ENCODE results near the gene LILRA2.

- no peak for TF ChIP-seq CTCF (conservative IDR thresholded peaks at IDR 0.05 in 1 of 2, IDR thresholded peaks at IDR 0.05 in 1 of 2; ENCODE audit: low read depth in 1 of 2, low read length in 2 of 2)
- no peak for TF ChIP-seq EZH2 (IDR thresholded peaks at IDR 0.05; ENCODE audit: low read length, missing control alignments)
Measured at GRCh38 chr19:54609356-54609791, 35.8 kb downstream of the LILRA2 start.
